HL-60 (cell line): ENCODE measurements around the gene HPCAL1.

ENCODE experiments used
- DNase-seq, 2 experiments: peaks; one replicate each; pipeline ENCODE4 v3.0.0-alpha.2; 2010 to 2020; ENCODE audit warnings: low read depth in 1 of 2, low spot score in 1 of 2
- H3K27ac ChIP-seq: fragments of 250-450 bp; sonication (Bioruptor Pico); replicated peaks from 2 replicates; pipeline ENCODE4 v1.5.1; 2020; ENCODE audit warnings: mild to moderate bottlenecking, moderate library complexity
- H3K27me3 ChIP-seq: fragments of 250-450 bp; sonication (Bioruptor Pico); 2 replicates; pipeline ENCODE4 v1.5.1; 2021; ENCODE audit warnings: mild to moderate bottlenecking, moderate library complexity; ENCODE audit not compliant: insufficient read depth, poor library complexity, severe bottlenecking
- H3K4me3 ChIP-seq: replicated peaks from 2 replicates; pipeline ENCODE4 v1.5.1; 2011; ENCODE audit warnings: mild to moderate bottlenecking, control low read depth, low read length; ENCODE audit not compliant: insufficient read depth
- CTCF ChIP-seq: IDR thresholded peaks from one replicate; pipeline ENCODE4 v1.5.1; 2011; ENCODE audit warnings: low read length, control low read depth, inconsistent platforms; ENCODE audit not compliant: insufficient read depth
- GABPA ChIP-seq: IDR thresholded peaks from 2 replicates; pipeline ENCODE4 v1.6.1; 2012; ENCODE audit warnings: low read depth
- POLR2AphosphoS5 ChIP-seq: IDR thresholded peaks from 2 replicates; pipeline ENCODE4 v1.6.1; 2012; ENCODE audit warnings: low read depth
- SPI1 ChIP-seq: IDR thresholded peaks from 2 replicates; pipeline ENCODE4 v1.6.1; 2012; ENCODE audit warnings: low read depth, mild to moderate bottlenecking, borderline replicate concordance
- TF ChIP-seq, protein P1 (sequence below): IDR thresholded peaks from 2 replicates; pipeline ENCODE4 v1.6.1; 2012; ENCODE audit warnings: low read depth; ENCODE audit not compliant: insufficient replicate concordance

Gene HPCAL1

GRCh38 chr2:10333966-10334365 is 31.3 kb downstream of the HPCAL1 start:
- TF ChIP-seq CTCF = no peak

GRCh38 chr2:10335046-10335840 is 32.5 kb downstream of the HPCAL1 start:
- Histone ChIP-seq H3K4me3 (no peak overlapping the region), H3K27ac (no peak overlapping the region), H3K27me3 (no peaks in the 10 kb centered on the region)
- DNase-seq = no peak
- TF ChIP-seq CTCF = no peak
- no peak for TF ChIP-seq POLR2AphosphoS5
- TF ChIP-seq, protein P1, sequence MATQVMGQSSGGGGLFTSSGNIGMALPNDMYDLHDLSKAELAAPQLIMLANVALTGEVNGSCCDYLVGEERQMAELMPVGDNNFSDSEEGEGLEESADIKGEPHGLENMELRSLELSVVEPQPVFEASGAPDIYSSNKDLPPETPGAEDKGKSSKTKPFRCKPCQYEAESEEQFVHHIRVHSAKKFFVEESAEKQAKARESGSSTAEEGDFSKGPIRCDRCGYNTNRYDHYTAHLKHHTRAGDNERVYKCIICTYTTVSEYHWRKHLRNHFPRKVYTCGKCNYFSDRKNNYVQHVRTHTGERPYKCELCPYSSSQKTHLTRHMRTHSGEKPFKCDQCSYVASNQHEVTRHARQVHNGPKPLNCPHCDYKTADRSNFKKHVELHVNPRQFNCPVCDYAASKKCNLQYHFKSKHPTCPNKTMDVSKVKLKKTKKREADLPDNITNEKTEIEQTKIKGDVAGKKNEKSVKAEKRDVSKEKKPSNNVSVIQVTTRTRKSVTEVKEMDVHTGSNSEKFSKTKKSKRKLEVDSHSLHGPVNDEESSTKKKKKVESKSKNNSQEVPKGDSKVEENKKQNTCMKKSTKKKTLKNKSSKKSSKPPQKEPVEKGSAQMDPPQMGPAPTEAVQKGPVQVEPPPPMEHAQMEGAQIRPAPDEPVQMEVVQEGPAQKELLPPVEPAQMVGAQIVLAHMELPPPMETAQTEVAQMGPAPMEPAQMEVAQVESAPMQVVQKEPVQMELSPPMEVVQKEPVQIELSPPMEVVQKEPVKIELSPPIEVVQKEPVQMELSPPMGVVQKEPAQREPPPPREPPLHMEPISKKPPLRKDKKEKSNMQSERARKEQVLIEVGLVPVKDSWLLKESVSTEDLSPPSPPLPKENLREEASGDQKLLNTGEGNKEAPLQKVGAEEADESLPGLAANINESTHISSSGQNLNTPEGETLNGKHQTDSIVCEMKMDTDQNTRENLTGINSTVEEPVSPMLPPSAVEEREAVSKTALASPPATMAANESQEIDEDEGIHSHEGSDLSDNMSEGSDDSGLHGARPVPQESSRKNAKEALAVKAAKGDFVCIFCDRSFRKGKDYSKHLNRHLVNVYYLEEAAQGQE = no peak
- TF ChIP-seq SPI1 = no peak
- TF ChIP-seq GABPA = no peak

More at GRCh38 chr2:10333966-10334365, 31.3 kb downstream of the HPCAL1 start:
- Histone ChIP-seq H3K4me3 (no peak overlapping the region), H3K27ac (peak overlapping the region; percentile 84), H3K27me3 (no peaks in the 10 kb centered on the region)
- no peak for DNase-seq

GRCh38 chr2:10336283-10336682 is 33.6 kb downstream of the HPCAL1 start:
- no peaks in the 10 kb centered on the region for H3K27me3 ChIP-seq
- no peak overlapping the region for H3K4me3 ChIP-seq
- DNase-seq = no peak
- H3K27ac ChIP-seq = no peak overlapping the region
- no peak for TF ChIP-seq GABPA
- TF ChIP-seq SPI1 = no peak
- no peak for TF ChIP-seq POLR2AphosphoS5
- TF ChIP-seq CTCF = no peak
- TF ChIP-seq, protein P1 = no peak
